ENCODE data around the gene NSMCE1. TPM values are rescaled to one million over a fixed set of nuclear protein-coding genes. Genes with fewer than 3 reads are reported as not detected.

The NSMCE1 gene
- total and polyA plus RNA-seq, 4 donors = 16.5 to 39.0 (median 21.7) TPM

DNA sequence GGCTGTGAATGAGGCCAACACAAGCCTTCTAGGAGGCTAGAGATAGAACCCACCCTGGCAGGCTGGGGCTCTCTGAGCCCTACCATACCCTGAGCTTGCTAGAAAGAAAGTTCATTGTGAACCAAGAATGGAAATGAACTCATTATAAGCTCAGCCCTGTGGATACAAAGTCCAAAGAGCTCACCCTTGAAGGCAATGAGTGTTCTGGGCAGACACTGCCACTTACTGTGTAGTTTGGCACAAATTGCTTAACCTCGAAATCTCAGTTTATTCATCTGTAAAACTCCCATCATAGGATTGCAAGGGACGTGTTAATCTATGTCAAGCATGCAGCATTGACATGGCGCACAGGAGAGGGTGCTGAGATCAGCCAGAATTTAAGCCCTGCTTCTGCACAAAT is 59.8 kb downstream of the NSMCE1 start:
- Histone ChIP-seq H3K9me3 (ENCODE audit: control insufficient read depth in 4 of 4, low read length in 3 of 4) (no peaks in the 10 kb centered on the region), H3K27me3 (ENCODE audit: control insufficient read depth in 4 of 4, insufficient read depth in 4 of 4, low read length in 3 of 4) (no peaks in the 10 kb centered on the region), H3K9ac (ENCODE audit: low read depth in 1 of 2, low read length in 2 of 2) (no peak overlapping the region), H3K27ac (ENCODE audit: low read depth in 1 of 2, low read length in 2 of 2) (peak overlapping the region; percentile 68 to 84), H3K36me3 (ENCODE audit: control insufficient read depth in 4 of 4, insufficient read depth in 3 of 4, low read depth in 1 of 4, low read length in 3 of 4) (peaks cover 0 to 3% (median 3%) of the 10 kb centered on the region in 4 donors), H3K4me1 (ENCODE audit: control insufficient read depth in 4 of 4, insufficient read depth in 4 of 4, low read length in 3 of 4) (peaks cover 20 to 62% (median 44%) of the 10 kb centered on the region in 4 donors), H3K4me3 (ENCODE audit: low read depth in 1 of 3, low read length in 3 of 3) (no peak overlapping the region)
- TF ChIP-seq EGR1 (IDR thresholded peaks at IDR 0.05; ENCODE audit: low read depth in 2 of 2) = no peak
- peak; percentile 12 to 20 for TF ChIP-seq RAD21 (IDR thresholded peaks at IDR 0.05)
- peak; percentile 90 to 97 for TF ChIP-seq HNF4A (conservative IDR thresholded peaks at IDR 0.05)
- no peak for TF ChIP-seq GABPA (IDR thresholded peaks at IDR 0.05 in 1 of 2, conservative IDR thresholded peaks at IDR 0.05 in 1 of 2)
- TF ChIP-seq RXRA (IDR thresholded peaks at IDR 0.05) = peak; percentile 75 to 95
- TF ChIP-seq JUND (IDR thresholded peaks at IDR 0.05) = peak in 1 of 2 donors; percentile 85
- peak; percentile 70 for TF ChIP-seq SP1 (IDR thresholded peaks at IDR 0.05)
- TF ChIP-seq, protein P1, sequence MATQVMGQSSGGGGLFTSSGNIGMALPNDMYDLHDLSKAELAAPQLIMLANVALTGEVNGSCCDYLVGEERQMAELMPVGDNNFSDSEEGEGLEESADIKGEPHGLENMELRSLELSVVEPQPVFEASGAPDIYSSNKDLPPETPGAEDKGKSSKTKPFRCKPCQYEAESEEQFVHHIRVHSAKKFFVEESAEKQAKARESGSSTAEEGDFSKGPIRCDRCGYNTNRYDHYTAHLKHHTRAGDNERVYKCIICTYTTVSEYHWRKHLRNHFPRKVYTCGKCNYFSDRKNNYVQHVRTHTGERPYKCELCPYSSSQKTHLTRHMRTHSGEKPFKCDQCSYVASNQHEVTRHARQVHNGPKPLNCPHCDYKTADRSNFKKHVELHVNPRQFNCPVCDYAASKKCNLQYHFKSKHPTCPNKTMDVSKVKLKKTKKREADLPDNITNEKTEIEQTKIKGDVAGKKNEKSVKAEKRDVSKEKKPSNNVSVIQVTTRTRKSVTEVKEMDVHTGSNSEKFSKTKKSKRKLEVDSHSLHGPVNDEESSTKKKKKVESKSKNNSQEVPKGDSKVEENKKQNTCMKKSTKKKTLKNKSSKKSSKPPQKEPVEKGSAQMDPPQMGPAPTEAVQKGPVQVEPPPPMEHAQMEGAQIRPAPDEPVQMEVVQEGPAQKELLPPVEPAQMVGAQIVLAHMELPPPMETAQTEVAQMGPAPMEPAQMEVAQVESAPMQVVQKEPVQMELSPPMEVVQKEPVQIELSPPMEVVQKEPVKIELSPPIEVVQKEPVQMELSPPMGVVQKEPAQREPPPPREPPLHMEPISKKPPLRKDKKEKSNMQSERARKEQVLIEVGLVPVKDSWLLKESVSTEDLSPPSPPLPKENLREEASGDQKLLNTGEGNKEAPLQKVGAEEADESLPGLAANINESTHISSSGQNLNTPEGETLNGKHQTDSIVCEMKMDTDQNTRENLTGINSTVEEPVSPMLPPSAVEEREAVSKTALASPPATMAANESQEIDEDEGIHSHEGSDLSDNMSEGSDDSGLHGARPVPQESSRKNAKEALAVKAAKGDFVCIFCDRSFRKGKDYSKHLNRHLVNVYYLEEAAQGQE (IDR thresholded peaks at IDR 0.05) = no peak
- TF ChIP-seq, protein P2, sequence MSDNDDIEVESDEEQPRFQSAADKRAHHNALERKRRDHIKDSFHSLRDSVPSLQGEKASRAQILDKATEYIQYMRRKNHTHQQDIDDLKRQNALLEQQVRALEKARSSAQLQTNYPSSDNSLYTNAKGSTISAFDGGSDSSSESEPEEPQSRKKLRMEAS (IDR thresholded peaks at IDR 0.05) = peak; percentile 62
- no peak for TF ChIP-seq FOXA2 (IDR thresholded peaks at IDR 0.05)
- TF ChIP-seq, protein P3, sequence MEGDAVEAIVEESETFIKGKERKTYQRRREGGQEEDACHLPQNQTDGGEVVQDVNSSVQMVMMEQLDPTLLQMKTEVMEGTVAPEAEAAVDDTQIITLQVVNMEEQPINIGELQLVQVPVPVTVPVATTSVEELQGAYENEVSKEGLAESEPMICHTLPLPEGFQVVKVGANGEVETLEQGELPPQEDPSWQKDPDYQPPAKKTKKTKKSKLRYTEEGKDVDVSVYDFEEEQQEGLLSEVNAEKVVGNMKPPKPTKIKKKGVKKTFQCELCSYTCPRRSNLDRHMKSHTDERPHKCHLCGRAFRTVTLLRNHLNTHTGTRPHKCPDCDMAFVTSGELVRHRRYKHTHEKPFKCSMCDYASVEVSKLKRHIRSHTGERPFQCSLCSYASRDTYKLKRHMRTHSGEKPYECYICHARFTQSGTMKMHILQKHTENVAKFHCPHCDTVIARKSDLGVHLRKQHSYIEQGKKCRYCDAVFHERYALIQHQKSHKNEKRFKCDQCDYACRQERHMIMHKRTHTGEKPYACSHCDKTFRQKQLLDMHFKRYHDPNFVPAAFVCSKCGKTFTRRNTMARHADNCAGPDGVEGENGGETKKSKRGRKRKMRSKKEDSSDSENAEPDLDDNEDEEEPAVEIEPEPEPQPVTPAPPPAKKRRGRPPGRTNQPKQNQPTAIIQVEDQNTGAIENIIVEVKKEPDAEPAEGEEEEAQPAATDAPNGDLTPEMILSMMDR (IDR thresholded peaks at IDR 0.05; ENCODE audit: low read depth, low read length, missing input control) = no peak
- no peak for TF ChIP-seq NR2F2 (IDR thresholded peaks at IDR 0.05)
- TF ChIP-seq, protein P4, sequence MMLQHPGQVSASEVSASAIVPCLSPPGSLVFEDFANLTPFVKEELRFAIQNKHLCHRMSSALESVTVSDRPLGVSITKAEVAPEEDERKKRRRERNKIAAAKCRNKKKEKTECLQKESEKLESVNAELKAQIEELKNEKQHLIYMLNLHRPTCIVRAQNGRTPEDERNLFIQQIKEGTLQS (IDR thresholded peaks at IDR 0.05) = no peak
- TF ChIP-seq FOXA1 (IDR thresholded peaks at IDR 0.05) = no peak
- TF ChIP-seq, protein P5, sequence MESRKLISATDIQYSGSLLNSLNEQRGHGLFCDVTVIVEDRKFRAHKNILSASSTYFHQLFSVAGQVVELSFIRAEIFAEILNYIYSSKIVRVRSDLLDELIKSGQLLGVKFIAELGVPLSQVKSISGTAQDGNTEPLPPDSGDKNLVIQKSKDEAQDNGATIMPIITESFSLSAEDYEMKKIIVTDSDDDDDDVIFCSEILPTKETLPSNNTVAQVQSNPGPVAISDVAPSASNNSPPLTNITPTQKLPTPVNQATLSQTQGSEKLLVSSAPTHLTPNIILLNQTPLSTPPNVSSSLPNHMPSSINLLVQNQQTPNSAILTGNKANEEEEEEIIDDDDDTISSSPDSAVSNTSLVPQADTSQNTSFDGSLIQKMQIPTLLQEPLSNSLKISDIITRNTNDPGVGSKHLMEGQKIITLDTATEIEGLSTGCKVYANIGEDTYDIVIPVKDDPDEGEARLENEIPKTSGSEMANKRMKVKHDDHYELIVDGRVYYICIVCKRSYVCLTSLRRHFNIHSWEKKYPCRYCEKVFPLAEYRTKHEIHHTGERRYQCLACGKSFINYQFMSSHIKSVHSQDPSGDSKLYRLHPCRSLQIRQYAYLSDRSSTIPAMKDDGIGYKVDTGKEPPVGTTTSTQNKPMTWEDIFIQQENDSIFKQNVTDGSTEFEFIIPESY (IDR thresholded peaks at IDR 0.05) = peak; percentile 31
- no peak for TF ChIP-seq TAF1 (conservative IDR thresholded peaks at IDR 0.05)
- TF ChIP-seq HNF4G (IDR thresholded peaks at IDR 0.05) = peak; percentile 66
- peak; percentile 60 for TF ChIP-seq YY1 (IDR thresholded peaks at IDR 0.05)
- DNase-seq (ENCODE audit: low spot score) = no peak
- WGBS = 43% methylated on average over 3 of the region's 3 CpGs
